Left ventricle myocardium inferior (tissue), 1 donor: ENCODE measurements around the gene RAB26. TPM values are rescaled to one million over a fixed set of nuclear protein-coding genes. Genes with fewer than 3 reads are reported as not detected.

Experiments used
- DNase-seq: peaks from one replicate; pipeline ENCODE4 v3.0.0-alpha.2; 2020
- H3K27ac ChIP-seq: fragments of 200-600 bp; replicated peaks from 2 replicates; pipeline ENCODE4 v1.8.0; 2021
- H3K27me3 ChIP-seq: fragments of 200-600 bp; 2 replicates; pipeline ENCODE4 v1.8.0; 2021; ENCODE audit warnings: low read depth
- H3K36me3 ChIP-seq: fragments of 200-600 bp; 2 replicates; pipeline ENCODE4 v1.8.0; 2021
- H3K4me1 ChIP-seq: fragments of 200-600 bp; 2 replicates; pipeline ENCODE4 v1.8.0; 2021
- H3K4me3 ChIP-seq: fragments of 200-600 bp; 2 replicates; pipeline ENCODE4 v1.8.0; 2021; ENCODE audit warnings: mild to moderate bottlenecking, moderate library complexity
- H3K9me3 ChIP-seq: fragments of 200-600 bp; replicated peaks from 2 replicates; pipeline ENCODE4 v1.8.0; 2021
- CTCF ChIP-seq: fragments of 200-600 bp; IDR thresholded peaks from 2 replicates; pipeline ENCODE4 v1.8.0; 2021; ENCODE audit warnings: antibody characterized with exemption, mild to moderate bottlenecking, borderline replicate concordance
- intact Hi-C: fragments of 100-400 bp; cut with micrococcal nuclease; formaldehyde crosslinking; loops from one replicate; pipeline ENCODE4 v1.11.0; 2022
- total RNA-seq: library from RNA; stranded (reverse); fragmentation: NEBNext Ultra II Directional; extraction: Animal tissue kit (Norgen Biotek cat#: 25700); gene quantifications from one replicate; pipeline ENCODE4 v1.2.1, GENCODE V29; 2021
- donor health status: DM: no; HTN: yes; CAD: no; lungs with severe emphysema.

RAB26 gene
- total RNA-seq, 1 donor from 2014 or later: 1.7 TPM

DNA sequence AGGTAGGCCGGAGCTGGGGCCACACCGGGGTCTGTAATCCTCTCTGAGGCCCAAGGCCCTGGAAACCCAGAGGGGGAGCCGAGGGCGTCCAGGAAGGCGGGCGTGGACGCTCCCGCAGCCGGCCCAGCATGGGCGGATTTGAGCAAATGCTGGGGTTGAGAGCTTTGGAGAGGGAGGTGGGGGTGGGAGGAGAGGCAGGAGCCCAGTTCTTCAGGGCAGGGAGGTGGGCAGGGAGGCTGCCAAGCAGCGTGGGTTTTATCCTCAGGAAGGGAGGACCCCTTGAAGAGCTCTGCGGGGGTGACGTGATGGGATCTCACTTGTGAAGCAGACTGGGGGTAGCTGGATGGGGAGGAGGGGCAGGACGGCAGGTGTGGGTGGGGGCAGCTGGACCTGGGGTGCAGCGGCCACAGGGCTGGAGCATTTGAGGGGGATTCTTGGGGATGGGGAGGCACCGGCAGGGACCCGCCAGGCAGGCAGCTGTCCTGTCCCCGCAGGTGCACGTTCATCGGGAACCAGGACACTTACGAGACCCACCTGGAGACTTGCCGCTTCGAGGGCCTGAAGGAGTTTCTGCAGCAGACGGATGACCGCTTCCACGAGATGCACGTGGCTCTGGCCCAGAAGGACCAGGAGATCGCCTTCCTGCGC lies 24.4 kb downstream of the RAB26 start:
- no peak for DNase-seq
- Histone ChIP-seq H3K36me3 (peaks cover 68% of the 10 kb centered on the region), H3K9me3 (no peaks in the 10 kb centered on the region), H3K27me3 (no peaks in the 10 kb centered on the region), H3K27ac (no peak overlapping the region), H3K4me3 (no peak overlapping the region), H3K4me1 (no peaks in the 10 kb centered on the region)
- TF ChIP-seq CTCF: no peak
- intact Hi-C loops: no loop called here

DNA sequence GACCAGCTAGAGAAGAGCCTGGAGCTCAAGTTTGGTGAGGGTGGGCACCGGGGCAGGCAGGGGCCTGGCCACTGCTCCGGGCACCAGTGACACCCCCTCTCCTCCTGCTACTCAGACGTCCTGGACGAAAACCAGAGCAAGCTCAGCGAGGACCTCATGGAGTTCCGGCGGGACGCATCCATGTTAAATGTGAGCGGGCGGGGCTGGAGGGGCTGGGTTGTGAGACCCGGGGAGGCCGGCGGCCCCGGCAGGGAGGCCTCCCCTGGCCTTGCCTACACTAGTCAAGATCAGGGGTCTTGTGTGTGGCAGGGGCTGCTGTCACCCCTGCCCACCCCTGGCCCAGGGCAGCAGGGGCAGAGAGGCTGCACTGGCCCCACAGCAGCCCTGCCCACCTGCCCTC lies 24.9 kb downstream of the RAB26 start:
- Histone ChIP-seq H3K27me3 (peaks cover 4% of the 10 kb centered on the region), H3K4me1 (no peaks in the 10 kb centered on the region), H3K9me3 (no peaks in the 10 kb centered on the region), H3K36me3 (peaks cover 69% of the 10 kb centered on the region), H3K27ac (no peak overlapping the region), H3K4me3 (no peak overlapping the region)
- intact Hi-C loops: no loop called here
- no peak for TF ChIP-seq CTCF
- no peak for DNase-seq

GRCh38 chr16:2173916-2174315 lies 25.5 kb downstream of the RAB26 start:
- Histone ChIP-seq H3K27me3 (peaks cover 7% of the 10 kb centered on the region), H3K36me3 (peaks cover 69% of the 10 kb centered on the region), H3K4me3 (no peak overlapping the region), H3K27ac (no peak overlapping the region), H3K4me1 (no peaks in the 10 kb centered on the region), H3K9me3 (no peaks in the 10 kb centered on the region)
- no peak for DNase-seq
- no peak for TF ChIP-seq CTCF
- intact Hi-C loops: no loop called here

GRCh38 chr16:2174396-2175131 lies 26.1 kb downstream of the RAB26 start:
- intact Hi-C loops: no loop called here
- H3K36me3 ChIP-seq: peaks cover 69% of the 10 kb centered on the region
- no peak for DNase-seq
- TF ChIP-seq CTCF: no peak
- no peaks in the 10 kb centered on the region for H3K9me3 ChIP-seq
- H3K27ac ChIP-seq: no peak overlapping the region
- H3K4me1 ChIP-seq: no peaks in the 10 kb centered on the region
- peaks cover 7% of the 10 kb centered on the region for H3K27me3 ChIP-seq
- H3K4me3 ChIP-seq: no peak overlapping the region

DNA sequence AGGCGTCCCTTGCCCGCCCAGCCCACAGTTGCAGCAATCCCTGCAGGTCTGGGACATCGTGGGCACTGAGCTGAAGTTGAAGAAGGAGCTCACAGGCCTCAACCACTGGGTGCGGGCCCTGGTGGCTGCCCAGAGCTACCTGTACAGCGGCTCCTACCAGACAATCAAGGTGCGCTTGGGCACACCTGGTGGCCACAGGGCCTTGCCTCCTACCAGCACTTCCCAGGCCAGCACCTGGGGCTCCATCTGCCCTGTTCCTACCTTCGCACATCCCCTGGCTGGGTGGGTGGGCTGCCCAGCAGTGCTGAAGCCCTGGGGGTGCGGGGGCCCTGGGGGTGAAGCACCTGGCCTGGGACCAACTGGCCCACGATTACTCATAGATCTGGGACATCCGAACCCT lies 27.0 kb downstream of the RAB26 start:
- DNase-seq: no peak
- Histone ChIP-seq H3K27me3 (peaks cover 7% of the 10 kb centered on the region), H3K4me1 (no peaks in the 10 kb centered on the region), H3K9me3 (no peaks in the 10 kb centered on the region), H3K36me3 (peaks cover 69% of the 10 kb centered on the region), H3K4me3 (no peak overlapping the region), H3K27ac (no peak overlapping the region)
- TF ChIP-seq CTCF: no peak
- intact Hi-C loops: no loop called here
